Keratinocyte (primary cell): ENCODE results near the gene ANKRD33. TPM values are rescaled to one million over a fixed set of nuclear protein-coding genes. Genes with fewer than 3 reads are reported as not detected.

Source experiments
- DNase-seq: peaks from one replicate; pipeline ENCODE4 v3.0.0-alpha.2; 2011; ENCODE audit warnings: low read depth, missing footprints, low spot score
- FAIRE-seq: peaks from 2 replicates; lab custom pipeline; 2011; peaks lifted over from hg19 to GRCh38; lab: Jason Lieb, UNC
- H2AFZ ChIP-seq: 2 replicates; pipeline ENCODE4 v1.6.0; 2012; ENCODE audit warnings: low read length, control low read depth, inconsistent platforms; ENCODE audit not compliant: control insufficient read depth
- H3K27ac ChIP-seq: 2 replicates; pipeline ENCODE4 v1.5.1; 2011; ENCODE audit warnings: low read length; ENCODE audit not compliant: control insufficient read depth, insufficient read depth
- H3K27me3 ChIP-seq: 3 replicates; pipeline ENCODE4 v1.6.0; 2011; ENCODE audit warnings: low read length; ENCODE audit not compliant: control insufficient read depth, insufficient read depth; ENCODE audit errors: extremely low read depth
- H3K36me3 ChIP-seq, 2 experiments: 2 replicates in 1 of 2; 3 replicates in 1 of 2; pipeline ENCODE4 v1.5.1; 2011; ENCODE audit warnings: low read length in 2 of 2, mild to moderate bottlenecking in 1 of 2; ENCODE audit not compliant: control insufficient read depth in 2 of 2, insufficient read depth in 2 of 2; ENCODE audit errors: extremely low read depth in 1 of 2
- H3K4me1 ChIP-seq: 3 replicates; pipeline ENCODE4 v1.5.1; 2011; ENCODE audit warnings: low read length; ENCODE audit not compliant: control insufficient read depth, insufficient read depth; ENCODE audit errors: extremely low read depth
- H3K4me2 ChIP-seq: 3 replicates; pipeline ENCODE4 v1.6.0; 2011; ENCODE audit warnings: low read depth, low read length; ENCODE audit not compliant: control insufficient read depth, insufficient read depth; ENCODE audit errors: extremely low read depth
- H3K4me3 ChIP-seq, 3 experiments: fragments of 200-600 bp in 1 of 3; sonication (generic) in 1 of 3; 2 replicates in 2 of 3; 3 replicates in 1 of 3; pipeline ENCODE4 v1.5.1; 2011 to 2016; ENCODE audit warnings: low read length in 3 of 3, mild to moderate bottlenecking in 3 of 3, control low read depth in 2 of 3, inconsistent platforms in 1 of 3, low read depth in 1 of 3, mixed read lengths in 1 of 3, mixed run types in 1 of 3, moderate library complexity in 1 of 3; ENCODE audit not compliant: control insufficient read depth in 2 of 3, insufficient read depth in 2 of 3; ENCODE audit errors: extremely low read depth in 1 of 3
- H3K79me2 ChIP-seq: 2 replicates; pipeline ENCODE4 v1.6.0; 2012; ENCODE audit warnings: low read length; ENCODE audit not compliant: control insufficient read depth, insufficient read depth
- H3K9ac ChIP-seq: 3 replicates; pipeline ENCODE4 v1.6.0; 2011; ENCODE audit warnings: low read length; ENCODE audit not compliant: control insufficient read depth, insufficient read depth; ENCODE audit errors: extremely low read depth
- H3K9me1 ChIP-seq: 3 replicates; pipeline ENCODE4 v1.6.0; 2011; ENCODE audit warnings: low read length; ENCODE audit not compliant: control insufficient read depth, insufficient read depth; ENCODE audit errors: extremely low read depth
- H3K9me3 ChIP-seq: 2 replicates; pipeline ENCODE4 v1.5.1; 2012; ENCODE audit warnings: low read depth, low read length; ENCODE audit not compliant: control insufficient read depth
- H4K20me1 ChIP-seq: 3 replicates; pipeline ENCODE4 v1.6.0; 2011; ENCODE audit warnings: low read length; ENCODE audit not compliant: control insufficient read depth, insufficient read depth; ENCODE audit errors: extremely low read depth
- CTCF ChIP-seq, 3 experiments: IDR thresholded peaks in 1 of 3; conservative IDR thresholded peaks in 1 of 3; optimal IDR thresholded peaks in 1 of 3; 2 replicates in 2 of 3; 3 replicates in 1 of 3; pipeline versions ENCODE3 to v1.5.1; 2011; ENCODE audit warnings: low read length in 3 of 3, mild to moderate bottlenecking in 3 of 3, moderate library complexity in 2 of 3, control low read depth in 1 of 3, inconsistent platforms in 1 of 3; ENCODE audit not compliant: insufficient read depth in 2 of 3; ENCODE audit errors: extremely low read depth in 1 of 3
- EZH2 ChIP-seq: IDR thresholded peaks from one replicate; pipeline ENCODE4 v1.6.1; 2012; ENCODE audit warnings: inconsistent platforms, mild to moderate bottlenecking, low read length, moderate library complexity
- dilution Hi-C: fragments of 300-500 bp; cut with MboI; formaldehyde crosslinking; loops from one replicate; pipeline ENCODE4 v1.7.0; 2020; ENCODE audit warnings: low sequenced_read_pairs; ENCODE audit not compliant: extremely low pct_ligation_motif_present
- polyA plus RNA-seq, 5 experiments: library from polyadenylated mRNA; depleted of rRNA in 3 of 5; stranded (reverse) in 3 of 5; stranded (forward) in 1 of 5; unstranded in 1 of 5; fragments of >200 nt; gene quantifications; 1 replicate in 1 of 5; 2 replicates in 3 of 5; 3 replicates in 1 of 5; pipeline versions ENCODE4 v1.2.1 to v1.2.3, GENCODE V29; 2011 to 2012; ENCODE audit warnings: missing spikeins in 2 of 5, low read depth in 1 of 5, low replicate concordance in 1 of 5

ANKRD33 gene
- polyA plus RNA-seq, 1 donor (not counting 4 experiments of a cell fraction or from before 2014, with no cell fraction given): not detected

DNA sequence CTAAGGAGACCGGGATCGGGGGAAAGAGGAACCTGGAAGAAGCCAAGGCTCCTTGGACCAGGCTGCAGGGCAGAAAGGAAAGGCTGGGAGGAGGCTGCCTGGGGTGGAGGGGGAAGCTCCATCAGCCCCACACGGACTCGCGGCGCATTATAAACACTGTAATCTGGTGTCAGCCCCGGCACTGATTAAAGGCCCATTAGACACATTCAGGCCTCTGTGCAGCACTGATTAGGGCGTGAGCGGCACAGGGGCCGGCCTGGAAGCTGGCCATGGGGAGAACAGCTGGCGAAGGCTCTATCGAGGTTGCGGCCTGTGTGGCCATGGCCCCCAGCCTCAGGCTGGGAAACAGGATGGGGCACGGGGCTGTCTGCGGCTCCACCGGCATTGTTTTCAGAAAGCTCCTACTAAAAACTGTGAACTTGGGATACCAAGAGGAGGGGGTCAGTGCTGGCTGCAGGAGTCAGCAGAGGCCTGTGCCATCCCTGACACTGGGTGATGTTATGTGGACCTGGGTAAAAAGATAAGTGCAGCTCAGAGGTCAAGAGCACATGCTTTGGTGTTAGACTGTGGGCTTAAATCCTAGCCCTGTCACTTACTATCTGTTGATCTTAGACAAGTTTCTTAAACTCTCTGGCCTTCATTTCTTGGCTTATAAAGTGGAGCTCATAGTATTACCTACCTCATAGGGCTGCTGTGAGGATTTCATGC, 30.0 kb downstream of the ANKRD33 start:
- H3K36me3 ChIP-seq: no peaks in the 10 kb centered on the region
- no peaks in the 10 kb centered on the region for H3K4me1 ChIP-seq
- TF ChIP-seq CTCF (optimal IDR thresholded peaks at IDR 0.05 in 1 of 3, IDR thresholded peaks at IDR 0.05 in 1 of 3, conservative IDR thresholded peaks at IDR 0.05 in 1 of 3; ENCODE audit: extremely low read depth in 1 of 3, insufficient read depth in 2 of 3, low read length in 3 of 3) (no peak), EZH2 (no peak)
- H2AFZ ChIP-seq: no peak overlapping the region
- DNase-seq (no peak), FAIRE-seq (no peak)
- H3K27me3 ChIP-seq: no peaks in the 10 kb centered on the region
- H4K20me1 ChIP-seq: no peaks in the 10 kb centered on the region
- no peak overlapping the region for H3K9ac ChIP-seq
- H3K4me3 ChIP-seq: no peak overlapping the region
- dilution Hi-C loops: no loop called here
- H3K4me2 ChIP-seq: no peak overlapping the region
- no peaks in the 10 kb centered on the region for H3K79me2 ChIP-seq
- H3K9me1 ChIP-seq: no peaks in the 10 kb centered on the region
- H3K27ac ChIP-seq: no peak overlapping the region
- H3K9me3 ChIP-seq: no peaks in the 10 kb centered on the region

DNA sequence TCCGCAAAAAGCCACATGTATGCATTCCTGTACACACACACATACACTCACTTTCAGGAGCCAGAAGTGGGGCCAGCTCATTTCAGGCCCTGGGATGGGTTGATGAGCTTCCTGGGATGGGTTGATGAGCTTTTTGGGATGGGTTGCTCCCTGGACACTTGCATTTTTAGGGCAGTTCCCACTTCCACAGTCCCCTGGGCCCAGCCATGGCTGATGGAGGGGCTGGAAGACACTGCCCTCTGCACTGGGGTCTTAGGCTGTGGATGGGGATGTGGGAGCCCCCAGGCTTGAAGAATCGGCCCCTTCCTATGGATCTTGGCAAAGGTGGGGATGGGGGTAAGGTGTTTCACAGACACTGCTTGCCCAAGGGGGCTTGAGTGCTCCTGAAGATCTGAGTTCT, 32.1 kb downstream of the ANKRD33 start:
- dilution Hi-C loops: no loop called here
- no peak for TF ChIP-seq EZH2
- H3K79me2 ChIP-seq: no peaks in the 10 kb centered on the region

More for the DNA sequence above, 32.1 kb downstream of the ANKRD33 start:
- Histone ChIP-seq H2AFZ (no peak overlapping the region), H3K36me3 (no peaks in the 10 kb centered on the region), H3K4me1 (peaks cover 3% of the 10 kb centered on the region), H4K20me1 (no peaks in the 10 kb centered on the region), H3K27ac (no peak overlapping the region), H3K9me1 (no peaks in the 10 kb centered on the region), H3K9ac (no peak overlapping the region), H3K4me3 (no peak overlapping the region), H3K9me3 (no peaks in the 10 kb centered on the region), H3K27me3 (peaks cover 14% of the 10 kb centered on the region), H3K4me2 (no peak overlapping the region)
- DNase-seq (no peak), FAIRE-seq (no peak)
